ENCODE measurements around the gene SIM1. TPM values are rescaled to one million over a fixed set of nuclear protein-coding genes. Genes with fewer than 3 reads are reported as not detected.

SIM1 gene
- total and polyA plus RNA-seq, 2 of the 8 experiments (the other 6 are each of a cell fraction or from before 2014, with no cell fraction given): 0.02 to 0.39 TPM

- no peak for TF ChIP-seq HDAC2 (IDR thresholded peaks at IDR 0.05; ENCODE audit: borderline replicate concordance in 1 of 2, low read depth in 2 of 2, low read length in 2 of 2)
- no peak for TF ChIP-seq KDM1A (IDR thresholded peaks at IDR 0.05; ENCODE audit: borderline replicate concordance, low read length)
These were observed 11.7 kb downstream of the SIM1 start (continued) for GRCh38 chr6:100452998-100453397.
